ENCODE results near the gene GIT2. TPM values are rescaled to one million over a fixed set of nuclear protein-coding genes. Genes with fewer than 3 reads are reported as not detected.

The GIT2 gene
- total and polyA plus RNA-seq, 2 donors (not counting 1 experiment from before 2014, with no cell fraction given), result 75.2 to 163 TPM

DNA sequence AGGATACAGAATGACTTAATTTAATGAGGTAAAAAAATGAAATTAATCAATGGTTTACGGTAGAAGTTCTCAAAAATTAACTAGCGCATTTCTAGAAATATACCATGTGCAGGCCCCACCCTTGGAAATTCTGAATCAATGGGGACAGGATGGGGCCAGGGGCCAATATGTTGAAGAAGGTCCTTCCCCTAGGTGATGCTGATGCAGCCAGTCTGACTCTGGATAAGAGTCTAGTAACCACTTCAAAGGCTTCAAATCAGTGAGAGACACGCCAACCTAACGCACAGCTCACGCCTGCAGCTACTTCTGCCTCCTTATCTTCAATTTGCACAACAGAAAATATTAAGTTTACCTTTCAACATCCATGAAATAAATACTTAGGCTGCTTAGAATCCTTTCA, 14.9 kb downstream of the GIT2 start:
- no peak overlapping the region for H3K27ac Mint-ChIP-seq
- DNase-seq, result no peak
- no peak for TF ChIP-seq CTCF (IDR thresholded peaks at IDR 0.05)
- TF ChIP-seq EZH2 (IDR thresholded peaks at IDR 0.05; ENCODE audit: borderline replicate concordance, insufficient read depth, low read depth, low read length, poor library complexity, severe bottlenecking), result no peak
- H3K79me2 ChIP-seq (ENCODE audit: control insufficient read depth, insufficient read depth, low read length), result peaks cover 57% of the 10 kb centered on the region
- peaks cover 35 to 92% of the 10 kb centered on the region in 2 experiments for H3K36me3 ChIP-seq (replicated peaks in 1 of 2; ENCODE audit: control extremely low read depth in 1 of 2, control insufficient read depth in 1 of 2, extremely low read depth in 1 of 2, insufficient read depth in 2 of 2, low read length in 1 of 2)
- peaks cover 20% of the 10 kb centered on the region for H4K20me1 ChIP-seq (ENCODE audit: control insufficient read depth, insufficient read depth, low read length, poor library complexity, severe bottlenecking)
- POLR2A ChIA-PET, result no interaction called here
- WGBS (ENCODE audit: insufficient coverage), result 100% methylated on average over 4 of the region's 5 CpGs
- H3K9ac ChIP-seq (ENCODE audit: low read length), result no peak overlapping the region
- no peak overlapping the region for H3K4me3 Mint-ChIP-seq
- peaks cover 0 to 4% of the 10 kb centered on the region in 2 donors for H3K4me1 ChIP-seq (ENCODE audit: control insufficient read depth in 2 of 2, insufficient read depth in 2 of 2, low read length in 2 of 2)
- intact Hi-C loops (cut with micrococcal nuclease), result no loop called here
- no peak overlapping the region for H2AFZ ChIP-seq (ENCODE audit: insufficient read depth, low read depth, low read length, poor library complexity, severe bottlenecking)
- H3K27ac ChIP-seq (ENCODE audit: low read length in 2 of 2), result no peak overlapping the region
- ATAC-seq (ENCODE audit: low read depth), result no peak
- no peaks in the 10 kb centered on the region for H3K27me3 ChIP-seq (replicated peaks in 1 of 4; ENCODE audit: control extremely low read depth in 1 of 4, control insufficient read depth in 3 of 4, insufficient read depth in 4 of 4, low read length in 3 of 4)
- peaks cover 1 to 3% (median 2%) of the 10 kb centered on the region in 3 donors for H3K9me3 ChIP-seq (ENCODE audit: control extremely low read depth in 1 of 3, control insufficient read depth in 2 of 3, insufficient read depth in 1 of 3, low read length in 2 of 3)
- no peaks in the 10 kb centered on the region for H3K9me3 Mint-ChIP-seq (ENCODE audit: insufficient read depth)
- CTCF ChIA-PET, result no interaction called here
- no peak overlapping the region for H3K4me2 ChIP-seq (replicated peaks; ENCODE audit: low read depth, low read length, poor library complexity, severe bottlenecking)
- no peak overlapping the region for H3K4me3 ChIP-seq (ENCODE audit: control extremely low read depth in 1 of 5, extremely low read depth in 1 of 5, insufficient read depth in 1 of 5, low read depth in 2 of 5, low read length in 4 of 5)
- H3K27me3 Mint-ChIP-seq, result no peaks in the 10 kb centered on the region
- peaks cover 7% of the 10 kb centered on the region for H3K4me1 Mint-ChIP-seq

- H3K27me3 ChIP-seq (replicated peaks in 1 of 4; ENCODE audit: control extremely low read depth in 1 of 4, control insufficient read depth in 3 of 4, insufficient read depth in 4 of 4, low read length in 3 of 4), result no peaks in the 10 kb centered on the region
- no peak for ATAC-seq (ENCODE audit: low read depth)
- H3K27ac ChIP-seq (ENCODE audit: low read length in 2 of 2), result peak overlapping the region in 1 of 2 donors; percentile 68
- no peaks in the 10 kb centered on the region for H3K27me3 Mint-ChIP-seq
- 90% methylated on average over 2 of the region's 4 CpGs for WGBS (ENCODE audit: insufficient coverage)
- no peak overlapping the region for H3K4me3 ChIP-seq (ENCODE audit: control extremely low read depth in 1 of 5, extremely low read depth in 1 of 5, insufficient read depth in 1 of 5, low read depth in 2 of 5, low read length in 4 of 5)
- POLR2A ChIA-PET, result interaction anchor here (0.7 to 0.8 kb wide), 2 partner anchors 20 to 38 kb away, joined by 3 to 4 read pairs; no protein-coding TSS in a partner anchor
- no peaks in the 10 kb centered on the region for H3K9me3 Mint-ChIP-seq (ENCODE audit: insufficient read depth)
- no peak overlapping the region for H3K4me2 ChIP-seq (replicated peaks; ENCODE audit: low read depth, low read length, poor library complexity, severe bottlenecking)
- peaks cover 13% of the 10 kb centered on the region for H3K4me1 Mint-ChIP-seq
- no peak for DNase-seq
- no peaks in the 10 kb centered on the region for H4K20me1 ChIP-seq (ENCODE audit: control insufficient read depth, insufficient read depth, low read length, poor library complexity, severe bottlenecking)
- peak overlapping the region; percentile 28 for H3K27ac Mint-ChIP-seq
- TF ChIP-seq EZH2 (IDR thresholded peaks at IDR 0.05; ENCODE audit: borderline replicate concordance, insufficient read depth, low read depth, low read length, poor library complexity, severe bottlenecking) (no peak), CTCF (IDR thresholded peaks at IDR 0.05) (no peak)
- H3K36me3 ChIP-seq (replicated peaks in 1 of 2; ENCODE audit: control extremely low read depth in 1 of 2, control insufficient read depth in 1 of 2, extremely low read depth in 1 of 2, insufficient read depth in 2 of 2, low read length in 1 of 2), result peaks cover 4 to 74% of the 10 kb centered on the region in 2 experiments
- H2AFZ ChIP-seq (ENCODE audit: insufficient read depth, low read depth, low read length, poor library complexity, severe bottlenecking), result no peak overlapping the region
- H3K79me2 ChIP-seq (ENCODE audit: control insufficient read depth, insufficient read depth, low read length), result peaks cover 37% of the 10 kb centered on the region
- peaks cover 7 to 14% of the 10 kb centered on the region in 2 donors for H3K4me1 ChIP-seq (ENCODE audit: control insufficient read depth in 2 of 2, insufficient read depth in 2 of 2, low read length in 2 of 2)
- no peak overlapping the region for H3K4me3 Mint-ChIP-seq
- CTCF ChIA-PET, result interaction anchor here (1.0 kb wide), 1 partner anchor 19 kb away, joined by 5 read pairs; no protein-coding TSS in a partner anchor
- intact Hi-C loops (cut with micrococcal nuclease), result loop anchor here (2.0 kb wide), 1 partner anchor 42 kb away; no protein-coding TSS in a partner anchor
- H3K9ac ChIP-seq (ENCODE audit: low read length), result no peak overlapping the region
- H3K9me3 ChIP-seq (ENCODE audit: control extremely low read depth in 1 of 3, control insufficient read depth in 2 of 3, insufficient read depth in 1 of 3, low read length in 2 of 3), result peaks cover 0 to 9% (median 0%) of the 10 kb centered on the region in 3 donors
Measured at GRCh38 chr12:109972821-109973220, 23.3 kb downstream of the GIT2 start.

Measured in B cell (primary cell).